H7 (cell line): Measurements from ENCODE around the gene WNT7B. TPM values are rescaled to one million over a fixed set of nuclear protein-coding genes. Genes with fewer than 3 reads are reported as not detected.
A peak's percentile ranks its signal among the peaks of the same experiment; 100 is the strongest.

ENCODE experiments used
- DNase-seq: peaks from one replicate; pipeline ENCODE4 v3.0.0; 2012
- H3K27me3 ChIP-seq: 2 replicates; pipeline ENCODE4 v1.6.0; 2011; ENCODE audit warnings: mild to moderate bottlenecking, low read length; ENCODE audit not compliant: control insufficient read depth, insufficient read depth
- H3K36me3 ChIP-seq: replicated peaks from 2 replicates; pipeline ENCODE4 v1.5.1; 2011; ENCODE audit warnings: low read length; ENCODE audit not compliant: control insufficient read depth, insufficient read depth
- H3K4me3 ChIP-seq: 2 replicates; pipeline ENCODE4 v1.5.1; 2011; ENCODE audit warnings: low read depth, mild to moderate bottlenecking, control low read depth, low read length, moderate library complexity; ENCODE audit not compliant: insufficient read depth
- total RNA-seq: library from RNA; depleted of rRNA; stranded (reverse); fragments of >200 nt; shearing (Covaris generic); gene quantifications from 2 replicates; pipeline ENCODE4 v1.2.3, GENCODE V29; 2014

Gene WNT7B
- total RNA-seq, 1 experiment from 2014 or later = 0.10 TPM

GRCh38 chr22:45888221-45889092, 88.5 kb downstream of the WNT7B start:
- Histone ChIP-seq H3K27me3 (no peaks in the 10 kb centered on the region), H3K36me3 (no peaks in the 10 kb centered on the region), H3K4me3 (no peak overlapping the region)
- DNase-seq = no peak

- H3K36me3 ChIP-seq = no peaks in the 10 kb centered on the region
- no peak overlapping the region for H3K4me3 ChIP-seq
- no peak for DNase-seq
- H3K27me3 ChIP-seq = no peaks in the 10 kb centered on the region
Measured at GRCh38 chr22:45887202-45888131, 89.5 kb downstream of the WNT7B start.

GRCh38 chr22:45886540-45886939, 90.4 kb downstream of the WNT7B start:
- no peak overlapping the region for H3K4me3 ChIP-seq
- H3K36me3 ChIP-seq = no peaks in the 10 kb centered on the region
- no peaks in the 10 kb centered on the region for H3K27me3 ChIP-seq
- peak; percentile 26 for DNase-seq

GRCh38 chr22:45885941-45886395, 91.0 kb downstream of the WNT7B start:
- Histone ChIP-seq H3K36me3 (no peaks in the 10 kb centered on the region), H3K27me3 (peaks cover 2% of the 10 kb centered on the region; the same call in 1 of the 2 replicates), H3K4me3 (no peak overlapping the region)
- peak; percentile 54 for DNase-seq

GRCh38 chr22:45885171-45885840, 91.7 kb downstream of the WNT7B start:
- no peaks in the 10 kb centered on the region for H3K36me3 ChIP-seq
- DNase-seq = peak; percentile 41
- H3K4me3 ChIP-seq = no peak overlapping the region
- peaks cover 2% of the 10 kb centered on the region; the same call in 1 of the 2 replicates for H3K27me3 ChIP-seq

- Histone ChIP-seq H3K36me3 (no peaks in the 10 kb centered on the region), H3K4me3 (no peak overlapping the region), H3K27me3 (peaks cover 2% of the 10 kb centered on the region; the same call in 1 of the 2 replicates)
- DNase-seq = peak; percentile 40
Measured at GRCh38 chr22:45884201-45885062, 92.5 kb downstream of the WNT7B start.

- DNase-seq = peak; percentile 16
- no peaks in the 10 kb centered on the region for H3K36me3 ChIP-seq
- no peak overlapping the region for H3K4me3 ChIP-seq
- peaks cover 2% of the 10 kb centered on the region; the same call in 1 of the 2 replicates for H3K27me3 ChIP-seq
Measured at GRCh38 chr22:45883811-45884170, 93.2 kb downstream of the WNT7B start.

- Histone ChIP-seq H3K4me3 (no peak overlapping the region), H3K27me3 (peaks cover 2% of the 10 kb centered on the region; the same call in 1 of the 2 replicates), H3K36me3 (no peaks in the 10 kb centered on the region)
- peak; percentile 45 for DNase-seq
Measured at GRCh38 chr22:45882881-45883810, 93.8 kb downstream of the WNT7B start.

- peak; percentile 36 for DNase-seq
Measured at GRCh38 chr22:45881524-45881875, 95.5 kb downstream of the WNT7B start.

GRCh38 chr22:45880716-45881523, 96.0 kb downstream of the WNT7B start:
- peak; percentile 83 for DNase-seq
- peaks cover 2% of the 10 kb centered on the region; the same call in 1 of the 2 replicates for H3K27me3 ChIP-seq
- no peak overlapping the region for H3K4me3 ChIP-seq

More at GRCh38 chr22:45881524-45881875, 95.5 kb downstream of the WNT7B start:
- Histone ChIP-seq H3K27me3 (peaks cover 2% of the 10 kb centered on the region; the same call in 1 of the 2 replicates), H3K36me3 (no peaks in the 10 kb centered on the region), H3K4me3 (no peak overlapping the region)

GRCh38 chr22:45880091-45880715, 96.8 kb downstream of the WNT7B start:
- no peaks in the 10 kb centered on the region for H3K36me3 ChIP-seq
- peak; percentile 68 for DNase-seq
- H3K4me3 ChIP-seq = no peak overlapping the region

More at GRCh38 chr22:45880716-45881523, 96.0 kb downstream of the WNT7B start:
- H3K36me3 ChIP-seq = no peaks in the 10 kb centered on the region

More at GRCh38 chr22:45880091-45880715, 96.8 kb downstream of the WNT7B start:
- H3K27me3 ChIP-seq = peaks cover 2% of the 10 kb centered on the region; the same call in 1 of the 2 replicates
